HG03442 (cell line): ENCODE results near the gene FRAT1.

Experiments used
- ATAC-seq: cut with Tn5 transposase; IDR thresholded peaks from one replicate; pipeline ENCODE4 v1.9.1; 2021; ENCODE audit warnings: mild to moderate bottlenecking, moderate library complexity; ENCODE audit not compliant: unreplicated experiment

Gene FRAT1

GRCh38 chr10:97307866-97308780 lies 10.9 kb upstream of the FRAT1 start:
- ATAC-seq = no peak

GRCh38 chr10:97311111-97311626 lies 7.9 kb upstream of the FRAT1 start:
- no peak for ATAC-seq

GRCh38 chr10:97312897-97313296 lies 6.2 kb upstream of the FRAT1 start:
- no peak for ATAC-seq

GRCh38 chr10:97314671-97315070 lies 4.4 kb upstream of the FRAT1 start:
- no peak for ATAC-seq

GRCh38 chr10:97319671-97320479 lies 804 bp downstream of the FRAT1 start:
- peak; percentile 22 for ATAC-seq

GRCh38 chr10:97320480-97321031 lies 1.5 kb downstream of the FRAT1 start:
- ATAC-seq = no peak

- no peak for ATAC-seq
Measured at GRCh38 chr10:97321032-97321803, 2.1 kb downstream of the FRAT1 start.

- ATAC-seq = no peak
Measured at GRCh38 chr10:97321804-97322190, 2.7 kb downstream of the FRAT1 start.

- no peak for ATAC-seq
Measured at GRCh38 chr10:97323501-97323900, 4.4 kb downstream of the FRAT1 start.

- ATAC-seq = no peak
Measured at GRCh38 chr10:97325754-97326153, 6.7 kb downstream of the FRAT1 start.

GRCh38 chr10:97327348-97328294 lies 8.6 kb downstream of the FRAT1 start:
- no peak for ATAC-seq

- no peak for ATAC-seq
Measured at GRCh38 chr10:97328646-97329453, 9.8 kb downstream of the FRAT1 start.

GRCh38 chr10:97329766-97330165 lies 10.7 kb downstream of the FRAT1 start:
- no peak for ATAC-seq

GRCh38 chr10:97331153-97331703 lies 12.2 kb downstream of the FRAT1 start:
- ATAC-seq = no peak

GRCh38 chr10:97332591-97333350 lies 13.7 kb downstream of the FRAT1 start:
- ATAC-seq = no peak

- ATAC-seq = no peak
Measured at GRCh38 chr10:97333351-97333600, 14.2 kb downstream of the FRAT1 start.

GRCh38 chr10:97333601-97334369 lies 14.7 kb downstream of the FRAT1 start:
- peak; percentile 24 for ATAC-seq
